GM11168 (cell line): ENCODE data around the gene THOP1.

Experiments
- in situ Hi-C: fragments of 300-500 bp; cut with MboI; formaldehyde crosslinking; loops from one replicate; pipeline ENCODE4 v1.12.0; 2022; ENCODE audit warnings: low sequenced_read_pairs; ENCODE audit not compliant: unreplicated experiment

The THOP1 gene

DNA sequence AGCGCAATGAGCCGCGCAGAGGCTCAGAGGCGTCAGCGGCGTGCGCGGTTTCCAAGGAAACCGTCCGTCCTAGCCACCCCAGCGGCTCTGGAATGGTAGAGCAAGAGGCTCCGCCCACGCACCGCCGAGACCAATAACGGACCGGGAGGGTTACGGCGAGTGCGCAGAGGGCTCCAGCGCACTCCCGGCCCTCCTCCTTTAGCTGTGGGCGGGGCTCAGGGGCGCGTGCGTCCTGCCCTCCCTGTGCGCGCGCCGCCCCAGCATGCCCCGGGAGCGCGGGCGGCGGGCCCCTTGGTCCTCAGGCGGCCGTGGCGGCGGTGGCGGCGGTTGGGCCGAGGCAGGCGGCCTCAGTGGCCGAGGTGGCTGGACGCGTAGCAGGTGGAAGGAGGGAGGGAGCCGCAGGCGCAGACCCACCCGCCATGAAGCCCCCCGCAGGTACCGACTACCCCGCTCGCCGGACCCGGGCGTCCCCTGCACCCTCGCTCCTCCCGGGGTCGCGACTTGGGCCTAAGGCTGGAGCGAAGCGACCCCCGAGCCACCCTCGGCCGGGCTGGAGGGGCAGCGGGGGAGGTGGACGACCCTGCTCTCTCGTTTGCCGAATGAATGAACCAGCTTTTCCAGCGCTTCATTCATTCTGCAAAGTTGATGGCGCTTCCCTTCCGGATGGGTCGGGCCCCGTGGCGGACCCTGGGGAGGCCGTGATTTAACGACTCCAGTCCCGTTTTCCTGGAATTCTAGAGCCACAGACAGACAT, at the start of gene THOP1:
Gene THOP1, plus strand, starts transcription at position 260 of the 754 bp plus-strand sequence. Its CDS starts 160 bp downstream, at position 420.
- in situ Hi-C loops, result no loop called here

DNA sequence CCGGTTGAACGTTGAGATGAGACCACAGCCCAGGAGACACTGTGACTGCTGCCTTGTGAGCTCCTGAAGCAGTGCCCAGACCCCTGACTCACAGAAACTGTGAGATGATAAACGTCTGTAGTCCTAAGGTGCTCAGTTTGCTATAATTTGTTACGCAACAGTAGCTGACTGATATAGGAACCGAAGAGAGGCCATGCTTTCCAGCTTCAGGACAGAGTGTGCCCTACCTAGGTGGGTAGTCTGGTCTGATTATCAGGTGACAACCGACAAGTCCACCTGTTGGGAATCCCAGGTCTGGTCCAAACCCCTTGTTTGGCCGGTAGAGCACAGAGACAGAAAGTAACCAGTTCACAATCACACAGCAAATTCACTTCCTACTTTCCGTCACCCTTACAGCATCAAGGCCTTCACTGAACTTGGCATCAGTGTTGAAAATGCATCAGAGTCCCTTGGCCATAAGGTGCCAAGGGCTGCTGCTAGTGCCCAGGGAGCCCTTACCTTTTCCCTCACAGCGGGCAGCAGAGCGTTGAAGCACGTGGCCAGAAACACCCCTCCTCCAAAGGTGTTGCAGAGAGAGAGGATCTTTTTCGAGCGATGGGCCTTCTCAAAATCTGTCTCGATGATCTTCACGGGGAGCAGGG, 48.6 kb upstream of the THOP1 start:
- in situ Hi-C loops, result no loop called here

DNA sequence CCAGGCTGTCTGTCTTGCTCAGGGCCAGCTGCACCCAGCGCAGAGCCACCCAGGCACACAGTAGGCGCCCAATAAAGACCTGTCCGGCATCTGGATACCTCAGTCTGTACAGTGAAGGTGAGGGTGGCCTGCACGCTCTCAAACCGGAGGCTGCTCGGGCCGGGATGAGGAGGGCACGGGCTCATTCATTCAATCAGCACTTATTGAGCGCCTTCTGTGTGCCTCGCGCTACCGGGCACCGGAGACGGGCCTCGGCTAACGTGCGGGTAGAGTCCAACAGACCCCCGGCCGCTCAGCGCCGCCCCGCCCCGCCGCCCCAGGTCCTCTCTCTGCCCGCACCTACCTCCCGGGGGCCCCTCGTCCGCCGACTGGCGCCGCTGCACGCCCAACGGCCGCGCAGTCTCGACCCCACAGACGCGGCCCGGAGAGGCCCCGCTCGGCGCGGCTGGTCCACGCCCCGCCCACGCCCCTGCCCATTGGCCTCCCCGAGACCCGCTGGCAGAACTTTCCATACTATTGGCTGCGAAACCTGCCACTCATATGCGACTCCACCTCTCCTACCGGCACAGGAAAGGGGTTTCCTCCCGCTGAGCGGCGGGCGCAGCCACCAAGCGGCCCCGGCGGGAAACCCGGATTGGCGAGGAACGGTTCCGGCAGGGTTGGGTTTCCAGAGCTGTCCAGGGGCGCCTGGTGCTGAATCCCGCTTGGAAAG, 45.5 kb upstream of the THOP1 start, which contains the start of gene SLC39A3:
Gene SLC39A3, minus strand, starts transcription at position 416 of the 712 bp plus-strand sequence. CDS start 2,760 bp downstream, outside the sequence.
- in situ Hi-C loops, result no loop called here

DNA sequence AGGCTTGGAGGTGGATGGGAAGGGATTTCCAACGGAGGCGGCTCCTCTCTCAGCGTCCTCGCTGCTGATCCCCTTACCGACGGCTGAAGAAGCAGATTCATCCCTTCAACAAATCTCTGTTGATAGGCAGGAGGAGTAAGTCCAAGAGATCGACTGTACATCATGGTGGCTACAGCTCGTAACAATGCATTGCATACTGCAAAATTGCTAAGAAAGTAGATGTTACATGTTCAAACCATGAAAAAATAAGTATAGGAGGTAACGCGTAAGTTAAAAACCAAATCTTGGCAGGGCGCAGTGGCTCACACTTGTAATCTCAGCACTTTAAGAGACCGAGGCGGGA, 45.0 kb upstream of the THOP1 start:
- in situ Hi-C loops, result no loop called here

DNA sequence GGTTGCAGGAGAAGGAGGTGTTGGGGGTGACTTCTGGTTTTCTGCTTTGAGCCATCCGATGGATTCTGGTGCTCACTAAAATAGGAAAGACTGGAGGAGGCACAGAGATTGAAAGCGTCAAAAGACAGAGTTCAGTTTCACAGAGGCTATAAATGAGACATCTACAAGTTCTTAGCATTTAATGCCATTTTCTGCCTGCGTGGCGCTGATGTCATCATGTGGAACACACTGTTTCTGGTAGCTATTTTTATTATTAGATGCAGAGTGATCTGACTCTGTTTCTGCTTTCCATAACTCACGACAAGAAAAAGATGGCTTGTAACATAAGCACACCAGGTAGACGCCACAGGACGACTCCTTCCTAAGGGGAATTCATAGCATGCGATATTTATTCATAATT, 42.2 kb upstream of the THOP1 start:
- in situ Hi-C loops, result no loop called here

DNA sequence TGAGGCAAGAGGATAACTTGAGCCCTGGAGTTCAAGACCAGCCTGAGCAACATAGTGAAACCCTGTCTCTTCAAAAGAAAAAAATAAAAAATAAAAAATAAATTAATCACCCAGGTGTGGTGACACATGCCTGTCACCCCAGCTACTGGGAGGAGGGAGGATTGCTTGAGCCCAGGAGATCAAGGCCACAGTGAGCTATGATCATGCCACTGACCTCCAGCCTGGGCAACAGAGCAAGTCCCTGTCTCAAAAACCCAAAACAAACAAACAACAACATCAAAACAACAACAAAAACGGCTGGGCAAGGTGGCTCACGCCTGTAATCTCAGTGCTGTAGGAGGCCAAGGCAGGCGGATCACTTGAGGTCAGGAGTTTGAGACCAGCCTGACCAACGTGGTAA, 41.2 kb upstream of the THOP1 start:
- in situ Hi-C loops, result no loop called here

DNA sequence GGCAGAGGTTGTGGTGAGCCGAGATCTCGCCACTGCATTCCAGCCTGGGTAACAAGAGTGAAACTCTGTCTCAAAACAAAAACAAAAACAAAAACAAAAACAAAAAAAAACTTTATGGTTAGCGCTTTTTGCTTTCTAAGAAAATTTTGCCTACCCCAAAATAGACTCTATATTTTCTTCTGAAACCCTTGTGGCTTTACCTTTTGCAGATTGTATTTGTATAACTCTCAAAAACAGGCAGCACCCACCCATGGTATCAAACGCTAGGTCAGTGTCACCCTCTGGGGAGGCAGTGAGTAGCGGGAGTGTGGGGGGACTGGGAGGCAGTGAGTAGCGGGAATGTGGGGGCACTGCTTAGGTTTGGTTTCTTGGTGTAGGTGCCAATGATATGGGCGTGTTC, 38.0 kb upstream of the THOP1 start:
- in situ Hi-C loops, result loop anchor here (5.0 kb wide), 2 partner anchors 45 to 95 kb away; partner anchors contain the start of gene GNG7

DNA sequence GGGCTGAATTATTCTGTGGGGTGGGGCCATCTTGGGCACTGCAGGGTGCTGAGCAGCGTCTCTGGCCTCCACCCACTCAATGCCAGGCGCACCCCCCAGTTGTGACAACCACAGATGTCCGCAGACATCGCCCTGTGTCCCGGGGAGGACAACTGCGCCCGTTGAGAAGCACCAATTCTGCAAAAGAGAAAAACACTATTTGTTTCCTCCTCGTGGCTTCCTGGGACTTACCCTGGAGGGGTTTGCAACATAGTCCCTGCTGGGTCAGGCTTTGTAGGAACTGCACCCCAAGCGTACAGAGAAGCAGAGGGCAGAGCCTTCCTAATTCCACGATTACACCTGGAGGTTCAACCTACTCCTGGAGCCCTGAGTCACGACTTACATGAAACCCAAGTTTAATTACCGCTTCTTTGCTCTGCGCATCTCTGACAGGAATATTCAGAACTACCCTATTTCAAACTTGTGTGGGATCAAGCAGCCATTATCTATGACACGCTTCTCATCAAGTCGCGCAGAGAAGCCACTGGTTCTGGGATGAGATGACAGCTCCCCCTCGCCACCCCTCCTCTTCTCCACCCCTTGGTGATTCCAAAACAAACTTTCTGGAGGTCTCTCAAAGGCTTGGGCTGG, 34.4 kb upstream of the THOP1 start:
- in situ Hi-C loops, result loop anchor here (25.0 kb wide), 1 partner anchor 289 kb away; the partner anchor contains the start of gene LMNB2

DNA sequence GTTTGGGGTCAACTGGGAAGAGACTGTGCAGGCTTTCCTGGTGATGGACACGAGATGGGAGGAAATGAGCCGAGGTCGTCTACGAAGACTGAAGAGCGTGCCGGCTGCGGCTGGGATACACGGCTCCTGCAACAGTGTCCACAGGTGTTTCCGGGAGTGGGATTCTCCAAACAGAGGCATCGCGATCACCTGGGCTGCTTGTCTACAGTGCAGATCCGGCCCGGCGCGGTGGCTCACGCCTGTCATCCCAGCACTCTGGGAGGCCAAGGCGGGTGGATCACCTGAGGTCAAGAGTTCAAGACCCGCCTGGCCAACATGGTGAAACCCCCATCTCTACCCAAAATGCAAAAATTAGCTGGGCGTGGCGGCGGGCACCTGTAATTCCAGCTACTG, 33.9 kb upstream of the THOP1 start:
- in situ Hi-C loops, result loop anchor here (25.0 kb wide), 1 partner anchor 289 kb away; the partner anchor contains the start of gene LMNB2

DNA sequence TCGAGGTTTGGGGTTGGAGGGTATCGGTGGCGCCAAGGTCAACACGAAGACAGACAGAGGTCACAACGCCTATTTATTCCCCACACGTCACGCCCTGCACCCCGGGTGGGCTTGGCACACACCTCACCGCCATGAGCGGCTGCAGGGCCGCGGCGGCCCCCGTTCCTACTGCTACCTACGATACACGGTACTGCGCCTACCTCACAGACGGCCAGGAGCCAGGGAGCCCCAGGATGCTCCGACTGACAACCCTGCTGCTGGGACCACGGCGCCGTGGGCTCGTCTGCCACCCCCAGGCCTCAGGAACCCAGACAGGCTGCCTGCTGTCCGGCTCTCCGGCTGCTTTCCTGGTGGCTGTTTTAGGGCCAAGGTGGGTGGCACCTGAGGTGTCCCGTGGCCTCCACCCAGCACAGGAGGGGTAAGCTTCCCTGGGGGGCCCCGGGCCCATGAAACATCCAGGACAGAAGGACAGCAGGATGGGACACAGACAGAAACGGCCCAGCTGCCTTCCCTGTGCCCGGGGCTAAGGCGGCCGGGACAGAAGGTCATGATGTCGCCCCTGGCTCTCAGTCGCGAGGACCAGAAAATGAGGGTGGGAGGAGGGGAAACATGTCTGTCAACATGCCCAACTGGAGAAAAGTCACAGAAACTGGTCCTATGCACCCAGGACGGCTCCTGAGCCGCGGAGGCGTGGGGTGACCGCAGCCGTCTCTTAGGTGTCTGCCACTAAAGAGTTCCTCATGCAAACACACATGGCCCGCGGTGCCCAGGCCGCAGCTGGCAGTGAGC, 30.4 kb upstream of the THOP1 start:
- in situ Hi-C loops, result loop anchor here (25.0 kb wide), 1 partner anchor 293 kb away; the partner anchor contains the start of gene LMNB2

DNA sequence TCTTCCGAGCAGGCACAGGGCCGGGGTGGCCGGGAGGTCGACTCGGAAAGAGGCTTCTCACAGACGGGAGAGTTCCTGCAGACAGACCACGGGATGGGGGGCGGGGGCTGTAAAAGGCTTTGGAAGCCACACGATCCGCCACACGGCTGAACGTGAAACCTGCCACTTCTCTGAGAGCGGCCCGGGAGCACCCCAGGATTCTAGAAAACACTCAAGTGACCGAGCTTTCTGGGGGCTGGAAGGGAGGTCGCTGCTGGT, 29.9 kb upstream of the THOP1 start:
- in situ Hi-C loops, result loop anchor here (25.0 kb wide), 1 partner anchor 293 kb away; the partner anchor contains the start of gene LMNB2

DNA sequence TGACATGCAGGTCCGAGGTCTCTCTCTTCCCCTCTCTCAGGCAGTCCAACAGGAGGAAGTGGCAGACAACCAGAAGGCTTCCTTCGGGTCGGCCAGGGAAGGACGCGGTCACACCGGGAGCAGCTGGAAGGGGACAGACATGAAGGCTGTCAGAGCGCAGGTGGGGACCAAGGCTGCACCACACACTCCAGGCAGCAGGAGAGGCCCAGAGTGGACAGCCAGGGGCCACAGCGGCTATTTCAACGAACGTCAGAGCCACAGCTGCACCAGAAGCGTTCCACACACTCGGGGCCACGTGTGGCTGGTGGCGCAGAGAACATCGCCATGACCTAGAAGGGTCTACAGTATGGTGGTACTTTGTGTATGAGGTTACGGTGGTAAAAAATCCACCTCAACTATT, 29.5 kb upstream of the THOP1 start:
- in situ Hi-C loops, result loop anchor here (25.0 kb wide), 1 partner anchor 294 kb away; the partner anchor contains the start of gene LMNB2

DNA sequence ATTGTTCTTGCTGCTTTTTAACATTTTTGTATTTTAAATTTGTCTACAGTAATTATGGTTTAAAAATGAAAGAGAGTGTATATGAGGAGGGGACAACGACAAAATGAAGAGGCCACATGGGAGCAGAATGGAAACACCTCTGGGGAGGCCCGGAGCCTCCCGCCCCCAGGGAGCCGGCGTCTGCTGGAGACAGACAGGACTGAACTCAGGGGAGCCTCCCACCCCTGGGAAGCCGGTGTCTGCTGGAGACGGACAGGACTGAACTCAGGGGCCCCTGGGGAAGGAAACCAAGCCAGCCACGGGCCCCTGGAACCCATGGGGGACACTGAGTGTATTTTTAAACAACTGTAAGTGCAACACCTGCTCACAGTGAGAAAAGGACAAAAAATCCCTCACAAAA, 28.8 kb upstream of the THOP1 start:
- in situ Hi-C loops, result loop anchor here (25.0 kb wide), 1 partner anchor 294 kb away; the partner anchor contains the start of gene LMNB2

DNA sequence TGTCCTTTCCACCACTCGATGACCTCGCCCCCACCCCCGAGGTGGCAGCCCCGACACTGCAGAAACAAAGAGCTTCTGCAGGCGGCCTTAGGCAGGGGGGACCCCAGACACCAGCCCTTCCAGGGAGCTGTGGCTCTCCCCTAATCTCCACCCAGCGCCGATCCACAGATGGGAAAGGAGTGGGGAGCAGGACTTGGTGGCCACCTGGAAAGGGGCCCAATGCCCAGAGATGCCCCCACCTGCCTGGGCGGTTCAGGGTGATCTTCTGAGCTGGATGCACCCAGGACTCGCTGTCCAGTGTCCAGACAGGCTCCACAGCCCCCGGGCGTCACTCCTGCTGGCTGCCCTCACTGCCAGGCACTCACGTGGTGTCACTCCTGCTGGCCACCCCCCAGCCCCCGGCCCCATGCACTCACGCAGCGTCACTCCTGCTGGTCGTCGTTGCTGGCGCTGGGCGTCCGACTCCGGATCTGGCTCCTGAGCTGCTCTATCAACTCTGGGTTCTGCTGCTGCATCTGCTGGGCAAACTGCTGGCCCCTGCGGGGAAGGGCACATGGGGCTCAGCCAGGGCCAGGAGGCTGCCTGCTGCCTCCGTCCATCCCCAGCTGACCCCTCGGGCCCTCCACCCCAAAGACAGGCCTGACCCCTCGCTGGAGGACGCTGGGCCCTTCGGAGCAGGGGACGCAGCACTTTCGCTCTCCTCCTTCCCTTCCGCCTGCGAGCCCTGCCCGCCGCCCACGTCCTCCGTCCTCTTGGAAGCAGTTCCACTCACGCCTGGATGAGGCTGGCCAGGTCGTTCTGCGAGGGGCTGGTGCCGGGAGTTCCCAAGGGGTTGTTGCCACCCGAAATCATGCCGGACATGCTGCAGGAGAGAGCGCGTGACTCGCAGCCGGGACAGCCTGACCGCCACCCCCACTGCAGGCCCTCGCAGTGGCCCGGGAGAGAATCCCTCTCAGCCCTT, 28.1 kb upstream of the THOP1 start:
- in situ Hi-C loops, result loop anchor here (25.0 kb wide), 1 partner anchor 295 kb away; the partner anchor contains the start of gene LMNB2

DNA sequence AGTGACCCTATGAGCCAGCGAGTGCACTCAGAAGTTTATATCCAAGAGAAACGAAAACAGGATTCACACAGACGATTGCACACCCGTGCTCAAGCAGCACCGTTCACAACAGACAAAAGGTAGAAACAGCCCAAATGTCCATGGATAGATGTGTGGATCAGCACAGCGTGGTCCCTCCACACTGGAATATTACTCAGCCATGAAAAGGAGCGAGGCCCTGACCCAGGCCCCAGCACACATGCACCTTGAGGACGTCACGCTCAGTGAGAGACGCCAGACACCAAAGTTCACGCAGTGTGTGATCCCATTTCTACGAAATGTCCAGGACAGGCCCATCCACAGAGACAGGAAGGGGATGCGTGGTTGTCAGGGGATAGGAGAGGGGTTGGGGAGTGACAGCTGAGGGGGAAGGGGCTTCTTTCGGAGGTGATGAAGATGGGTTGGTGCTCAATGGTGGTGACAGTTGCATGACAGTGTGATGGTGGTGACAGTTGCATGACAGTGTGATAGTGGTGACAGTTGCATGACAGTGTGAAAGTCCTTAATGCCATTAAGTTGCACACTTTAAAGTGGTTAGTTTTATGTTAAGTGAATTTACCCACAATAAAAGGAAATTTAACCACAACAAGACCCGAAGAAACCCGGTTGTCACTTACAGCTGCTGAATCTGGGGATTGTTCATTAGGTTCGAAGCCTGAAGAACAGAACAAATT, 26.5 kb upstream of the THOP1 start:
- in situ Hi-C loops, result loop anchor here (25.0 kb wide), 1 partner anchor 296 kb away; the partner anchor contains the start of gene LMNB2

DNA sequence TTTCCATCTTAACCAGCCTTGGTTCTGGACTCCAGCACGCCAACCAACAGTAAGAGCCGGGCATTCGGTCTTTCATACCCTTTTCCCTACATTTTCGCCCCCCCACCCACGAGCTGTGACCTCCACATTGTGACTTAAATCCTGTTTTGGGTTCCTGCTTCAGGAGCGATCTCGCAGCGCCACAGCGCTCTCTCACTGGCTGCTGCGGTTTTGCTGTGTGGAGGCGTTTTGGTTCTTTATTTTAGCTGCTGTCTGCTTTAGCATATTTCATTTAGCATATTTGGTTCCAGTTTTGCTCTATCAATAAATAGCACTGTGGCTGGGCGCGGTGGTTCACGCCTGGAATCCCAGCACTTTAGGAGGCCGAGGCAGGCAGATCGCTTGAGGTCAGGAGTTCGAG, 25.9 kb upstream of the THOP1 start:
- in situ Hi-C loops, result loop anchor here (25.0 kb wide), 1 partner anchor 297 kb away; the partner anchor contains the start of gene LMNB2

DNA sequence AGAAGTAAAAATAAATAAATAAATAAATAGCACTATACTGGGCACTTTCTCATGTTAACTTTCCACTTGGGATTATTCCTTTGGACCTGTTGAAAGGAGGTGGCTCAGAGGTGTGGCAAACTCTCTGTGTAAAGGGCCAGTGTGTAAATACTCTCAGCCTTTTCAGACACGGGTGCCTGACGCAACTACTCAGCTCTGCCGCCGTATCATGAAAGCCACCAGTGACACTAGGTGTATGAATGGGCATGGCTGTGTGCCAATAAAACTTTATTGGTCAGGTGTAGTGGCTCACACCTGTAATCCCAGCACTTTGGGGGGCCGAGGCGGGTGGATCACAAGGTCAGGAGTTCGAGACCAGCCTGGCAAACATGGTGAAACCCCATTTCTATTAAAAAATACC, 25.3 kb upstream of the THOP1 start:
- in situ Hi-C loops, result loop anchor here (25.0 kb wide), 1 partner anchor 298 kb away; the partner anchor contains the start of gene LMNB2

DNA sequence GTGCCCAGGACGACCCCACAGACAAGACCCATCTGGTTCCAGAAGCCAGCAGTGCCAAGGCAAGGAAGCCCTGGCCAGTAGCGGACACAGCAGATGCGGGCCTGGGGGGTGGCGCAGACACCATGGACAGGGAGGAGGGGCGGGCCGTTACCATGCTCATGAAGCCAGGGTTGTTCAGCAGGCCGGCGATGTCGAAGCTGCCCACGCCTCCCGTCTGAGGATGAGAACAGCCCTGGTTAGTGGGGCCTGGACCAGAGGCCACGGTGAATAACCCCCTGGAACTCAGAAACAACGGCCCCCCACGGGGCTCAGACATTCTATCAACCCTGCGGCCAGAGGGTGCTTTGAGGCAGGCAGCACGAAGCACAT, 24.0 kb upstream of the THOP1 start:
- in situ Hi-C loops, result loop anchor here (25.0 kb wide), 1 partner anchor 299 kb away; the partner anchor contains the start of gene LMNB2
